Stimulated activated CD8-positive, alpha-beta memory T cell treated with anti-CD3 and anti-CD28 coated beads, Interleukin-12 subunit alpha, Interleukin-12 subunit beta, amount 100 ng/mL, for 4 hours (primary cell): ENCODE measurements around the gene RFLNA.

Experiments used
- DNase-seq: peaks from one replicate; pipeline ENCODE4 v3.0.0-alpha.2; 2020; ENCODE audit warnings: low read depth

RFLNA gene, protein sequence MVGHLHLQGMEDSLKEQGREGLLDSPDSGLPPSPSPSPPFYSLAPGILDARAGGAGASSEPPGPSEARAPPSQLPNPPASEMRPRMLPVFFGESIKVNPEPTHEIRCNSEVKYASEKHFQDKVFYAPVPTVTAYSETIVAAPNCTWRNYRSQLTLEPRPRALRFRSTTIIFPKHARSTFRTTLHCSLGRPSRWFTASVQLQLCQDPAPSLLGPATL

DNA sequence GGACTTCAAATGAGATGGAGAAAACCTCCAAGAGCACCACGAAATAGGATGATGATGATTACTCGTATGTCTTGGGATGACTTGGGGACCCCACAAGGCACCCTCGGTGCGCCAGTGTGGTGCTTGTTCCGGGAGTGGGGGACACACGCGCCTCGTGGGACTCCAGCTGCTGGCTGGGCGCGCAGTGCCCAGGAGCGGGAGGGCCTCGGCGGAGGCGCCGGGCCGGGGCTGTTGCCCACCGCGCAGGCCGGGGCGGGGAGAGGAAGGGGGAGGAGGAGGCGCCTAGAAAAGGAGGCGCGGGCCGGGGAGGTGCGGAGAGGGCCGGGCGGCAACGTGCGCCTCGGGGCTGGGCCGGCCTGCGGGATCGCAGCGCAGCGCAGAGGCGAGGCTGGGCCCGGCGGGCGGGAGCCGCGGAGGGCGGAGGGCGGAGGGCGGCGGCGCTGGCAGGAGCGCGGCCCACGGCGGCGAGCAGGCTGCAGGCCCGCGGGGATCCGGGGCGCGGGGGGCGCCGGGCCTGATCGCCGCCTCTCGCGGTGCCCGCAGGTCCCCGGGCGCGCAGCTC lies at the start of gene RFLNA:
TSS of gene RFLNA (plus strand) at position 314 of the 562 bp plus-strand sequence. CDS start 337 bp downstream, outside the sequence.
- no peak for DNase-seq

DNA sequence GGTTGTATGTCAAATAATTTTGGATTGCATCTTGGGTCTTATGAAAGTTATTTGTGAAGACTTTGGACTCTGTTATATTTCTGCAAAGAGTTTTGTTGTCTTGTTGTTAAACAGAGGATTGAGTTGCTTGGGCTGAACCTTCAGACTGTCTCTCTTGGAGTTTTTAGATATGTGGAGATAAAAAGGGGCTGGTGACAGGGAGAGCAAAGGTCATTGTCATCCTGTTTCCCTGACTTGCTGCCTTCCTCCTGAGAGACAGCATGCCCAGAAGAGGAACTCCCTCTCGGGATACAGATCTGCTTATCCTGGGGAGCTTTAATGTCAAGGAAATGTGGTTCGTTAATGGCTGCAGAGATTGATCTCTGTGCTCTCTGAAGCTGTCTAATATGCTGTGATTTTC lies 47.6 kb upstream of the RFLNA start:
- no peak for DNase-seq

DNA sequence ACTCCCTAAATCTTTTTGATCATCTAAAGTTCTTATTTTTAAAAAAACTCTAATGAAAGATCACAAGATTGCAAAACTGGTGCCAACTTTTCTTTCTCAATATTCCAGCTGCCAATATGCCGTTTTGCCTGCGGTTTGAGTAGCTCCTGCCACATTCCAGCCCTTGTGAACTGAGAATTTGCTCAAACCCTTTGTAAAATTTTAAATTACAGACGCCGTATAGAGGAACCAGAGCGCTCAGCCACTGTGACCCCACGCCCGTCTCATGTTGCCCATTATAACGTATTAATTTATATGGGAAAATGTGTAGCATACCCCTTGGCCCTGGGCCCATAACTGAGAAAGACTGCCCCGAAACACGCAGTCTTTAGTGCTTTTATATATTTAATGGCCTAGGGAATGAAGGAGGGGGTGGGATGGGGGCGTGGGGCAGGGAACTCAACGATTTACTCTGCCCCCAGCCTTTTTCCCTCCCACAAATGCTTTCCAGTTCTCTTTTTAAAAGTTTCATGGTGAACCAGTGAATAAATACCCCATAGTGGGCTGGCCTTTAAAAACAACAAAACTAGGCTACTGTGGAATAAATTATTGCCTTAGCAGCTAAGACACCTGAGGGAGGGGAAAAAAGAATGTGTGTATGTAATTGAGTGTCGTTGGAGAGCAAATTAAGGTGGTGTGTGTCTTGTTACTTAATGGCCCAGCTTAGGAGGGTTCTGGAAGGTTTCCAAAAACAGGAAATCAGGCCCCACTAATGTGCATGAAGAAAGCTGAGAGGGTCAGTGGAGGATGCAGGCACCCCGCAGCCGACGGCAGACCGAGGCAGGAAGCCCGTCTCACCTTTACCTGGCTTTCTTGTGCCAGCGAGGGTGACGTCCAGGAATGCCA lies 45.7 kb upstream of the RFLNA start:
- DNase-seq = no peak

DNA sequence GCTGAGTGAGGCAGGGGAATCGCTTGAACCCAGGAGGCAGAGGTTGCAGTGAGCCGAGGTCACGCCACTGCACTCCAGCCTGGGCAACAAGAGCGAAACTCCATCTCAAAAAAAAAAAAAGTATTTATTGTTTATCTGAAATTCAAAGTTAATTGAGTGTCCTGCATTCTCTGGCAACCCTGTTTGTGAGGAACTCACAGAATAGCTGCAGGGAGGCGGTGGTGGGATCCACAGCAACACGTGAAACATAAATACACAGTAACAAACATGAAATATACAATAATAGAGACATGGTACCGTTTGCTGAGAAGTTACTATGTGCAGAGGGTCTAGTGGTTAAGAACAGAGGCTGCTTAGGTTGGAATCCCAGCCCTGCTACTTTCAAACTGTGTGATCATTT lies 43.7 kb upstream of the RFLNA start:
- no peak for DNase-seq

DNA sequence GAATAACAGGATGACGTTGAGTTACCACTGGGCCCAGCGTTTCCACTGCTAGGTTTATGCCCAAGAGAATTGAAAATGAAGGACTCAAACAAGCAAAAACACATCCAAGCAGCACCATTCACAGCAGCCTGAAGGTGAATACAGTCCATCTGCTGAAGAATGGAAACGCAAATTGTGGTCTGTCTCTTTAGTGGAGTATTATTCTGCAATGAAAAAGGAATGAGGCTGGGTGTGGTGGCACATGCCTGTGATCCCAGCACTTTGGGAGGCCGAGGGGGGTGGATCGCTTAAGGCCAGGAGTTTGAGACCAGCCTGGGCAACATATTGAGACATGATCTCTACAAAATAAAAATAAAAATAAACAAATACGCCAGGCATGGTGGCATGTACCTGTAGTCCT lies 41.9 kb upstream of the RFLNA start:
- no peak for DNase-seq

DNA sequence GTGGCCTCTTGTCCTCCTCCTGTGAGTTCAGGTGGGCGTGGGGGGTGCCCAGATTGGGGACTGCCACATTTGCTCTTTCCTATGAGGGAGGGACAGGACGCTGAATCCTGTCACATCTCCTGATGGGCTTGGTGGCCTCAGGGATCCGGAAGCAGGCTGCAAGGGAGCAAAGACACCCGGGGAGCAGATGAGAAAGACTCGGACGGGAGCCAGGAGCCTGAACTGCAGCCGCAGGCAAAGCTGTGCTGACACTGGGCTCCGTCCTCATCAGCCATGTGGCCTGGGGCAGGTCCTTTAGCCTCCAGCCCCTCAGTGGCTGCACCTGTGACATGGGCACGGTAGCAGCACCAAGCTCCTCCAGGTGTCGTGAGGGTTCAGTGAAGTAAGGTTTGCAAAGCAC lies 40.8 kb upstream of the RFLNA start:
- DNase-seq = no peak

DNA sequence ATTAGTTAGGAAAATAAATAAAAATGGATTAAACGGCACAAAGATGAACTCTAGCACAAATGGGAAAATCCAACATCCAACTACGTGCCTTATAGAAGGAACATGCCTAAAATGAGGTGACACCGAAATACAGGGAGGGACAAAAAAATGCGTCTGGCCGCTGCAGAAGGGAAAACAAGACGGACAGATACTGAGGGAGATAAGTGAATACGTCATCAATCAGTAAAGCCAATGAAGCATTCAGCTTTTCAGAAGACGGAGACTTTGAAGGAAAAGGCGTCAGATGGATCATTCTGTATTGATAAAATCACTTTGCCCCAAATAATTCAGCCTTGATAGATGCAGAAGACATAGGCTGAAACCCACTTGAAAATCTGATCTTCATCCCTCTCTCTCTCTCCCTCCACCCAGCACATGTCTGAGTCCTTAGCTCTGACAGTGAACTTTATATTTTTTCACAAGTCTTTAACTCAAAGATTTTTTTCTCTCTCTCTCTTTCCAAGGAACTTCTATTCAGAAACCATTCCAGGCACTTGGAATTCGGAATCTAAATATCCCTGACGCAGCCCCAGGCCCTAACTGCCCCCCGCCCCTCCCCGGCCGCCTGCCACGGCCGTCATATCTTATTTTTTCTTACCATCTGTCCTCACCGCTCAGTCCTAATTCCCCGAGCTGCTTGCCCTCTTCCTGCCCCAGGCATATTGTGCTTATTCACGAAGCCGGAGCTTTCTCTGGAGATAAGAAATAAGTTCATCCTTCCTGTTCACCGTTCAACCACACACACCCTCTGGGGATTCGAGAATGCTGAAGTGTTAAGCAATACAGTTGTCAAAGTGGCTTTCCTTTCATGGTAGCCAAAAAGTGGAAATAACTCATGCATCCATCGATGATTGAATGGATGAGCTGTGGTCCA lies 35.5 kb upstream of the RFLNA start:
- no peak for DNase-seq

DNA sequence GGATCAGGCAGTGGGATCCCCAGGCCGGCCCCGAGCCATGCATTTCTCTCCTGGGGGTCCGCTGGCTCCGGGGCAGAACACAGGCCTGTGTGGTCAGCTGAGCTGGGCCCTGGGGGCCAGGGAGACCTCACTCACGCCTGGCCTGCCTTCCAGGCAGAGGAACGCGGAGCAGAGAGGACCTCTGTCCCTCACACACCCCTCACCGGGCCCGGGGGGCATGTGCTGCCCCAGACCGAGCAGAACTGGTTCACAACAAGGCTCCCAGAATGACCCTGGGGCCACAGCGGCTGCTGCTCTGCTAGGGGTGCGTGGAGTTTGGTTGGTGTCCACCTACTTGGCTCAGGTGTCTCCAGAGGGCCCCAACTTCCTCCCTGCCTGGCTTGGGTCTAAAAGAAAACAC lies 33.0 kb upstream of the RFLNA start:
- no peak for DNase-seq

DNA sequence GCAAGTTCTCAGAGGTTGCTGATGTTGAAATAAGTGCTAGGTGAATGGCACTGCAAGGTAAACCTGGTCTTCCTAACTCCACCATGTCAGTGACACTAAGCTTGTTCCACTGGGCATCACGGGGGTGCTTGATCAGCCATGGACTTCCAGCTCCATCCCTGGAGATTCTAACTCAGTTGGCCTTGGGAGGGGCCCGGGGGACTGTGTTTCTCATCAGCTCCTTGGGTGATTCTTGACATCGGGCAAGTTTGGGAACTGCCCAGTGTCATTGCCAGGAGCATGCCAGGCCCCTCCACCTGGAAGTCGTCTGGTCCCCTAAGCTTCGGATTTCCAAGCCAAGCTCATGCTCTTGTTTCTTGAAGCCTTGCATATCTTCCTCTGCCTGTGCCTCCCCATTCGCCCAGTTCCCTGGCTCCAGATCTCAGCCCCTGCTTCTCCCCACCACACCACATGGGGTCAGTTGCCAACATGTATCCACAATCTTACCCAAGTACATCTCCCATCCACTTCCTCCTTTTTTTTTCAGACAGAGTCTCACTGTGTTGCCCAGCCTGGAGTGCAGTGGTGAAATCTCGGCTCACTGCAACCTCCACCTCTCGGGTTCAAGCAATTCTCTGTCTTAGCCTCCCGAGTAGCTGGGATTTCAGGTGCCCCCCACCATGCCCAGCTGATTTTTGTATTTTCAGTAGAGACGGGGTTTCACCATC lies 30.7 kb upstream of the RFLNA start:
- no peak for DNase-seq

DNA sequence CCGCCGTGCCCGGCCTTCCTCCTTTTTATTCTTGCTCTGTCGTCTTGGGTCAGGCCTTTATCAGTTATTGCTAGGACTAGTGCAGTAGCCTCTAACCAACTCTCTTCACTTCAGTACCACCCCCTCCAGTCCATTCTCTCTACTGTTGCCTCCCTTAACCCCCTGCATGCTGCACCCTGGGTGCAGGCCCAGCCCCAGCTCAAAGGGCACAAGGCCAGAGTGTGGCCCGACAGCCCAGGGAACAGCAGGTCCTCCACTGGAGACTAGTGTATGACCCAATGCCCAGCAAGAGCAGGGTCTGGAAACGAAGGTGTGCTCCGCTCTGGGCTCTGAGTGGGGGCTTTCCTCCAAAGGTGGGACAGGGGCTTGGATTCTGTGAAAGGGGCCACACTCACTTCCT lies 30.0 kb upstream of the RFLNA start:
- no peak for DNase-seq

DNA sequence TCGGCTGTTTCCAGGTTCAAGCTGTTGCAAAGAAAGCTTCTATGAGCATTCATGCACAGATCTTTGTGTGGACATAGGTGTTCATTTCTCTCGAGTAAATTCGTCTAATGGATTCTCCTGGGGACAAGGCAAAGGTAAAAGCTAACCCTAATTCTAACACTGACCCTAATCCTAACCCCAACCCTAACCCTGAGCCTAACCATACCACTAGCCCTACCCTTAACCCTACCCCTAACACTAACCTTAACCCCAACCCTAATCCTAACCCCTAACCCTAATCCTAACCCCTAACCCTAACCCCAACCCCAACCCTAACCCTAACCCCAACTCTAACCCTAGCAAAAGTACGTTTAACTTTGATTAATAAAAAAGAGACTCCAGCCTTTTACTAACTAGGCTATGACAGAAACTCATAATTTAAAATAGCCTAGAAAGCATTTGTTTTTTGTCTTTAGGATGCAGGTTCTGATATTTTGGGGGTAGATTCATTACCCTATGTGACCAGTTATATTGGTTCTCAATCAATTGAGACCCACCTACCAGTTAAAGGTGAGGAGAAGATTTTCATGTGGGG lies 27.6 kb upstream of the RFLNA start:
- DNase-seq = no peak

DNA sequence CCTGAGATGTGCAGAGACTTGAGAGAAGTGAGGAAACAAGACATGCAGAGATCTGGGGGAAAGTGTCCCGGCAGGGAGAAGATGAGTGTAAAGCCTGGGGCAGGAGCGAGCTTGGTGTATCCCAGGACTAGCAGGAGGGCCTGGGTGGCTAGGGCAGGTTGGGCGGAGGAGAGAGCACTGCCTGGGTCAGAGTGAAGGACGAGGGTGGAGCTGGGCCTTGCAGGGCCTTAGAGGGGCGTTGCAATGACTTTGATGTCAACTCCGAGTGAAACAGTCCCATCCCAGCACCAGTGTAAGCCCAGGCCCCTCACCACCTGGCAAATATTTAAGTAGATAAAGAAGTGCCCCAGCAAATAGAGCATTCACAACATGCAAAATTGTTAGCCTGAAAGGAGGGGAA lies 24.2 kb upstream of the RFLNA start:
- DNase-seq = no peak

DNA sequence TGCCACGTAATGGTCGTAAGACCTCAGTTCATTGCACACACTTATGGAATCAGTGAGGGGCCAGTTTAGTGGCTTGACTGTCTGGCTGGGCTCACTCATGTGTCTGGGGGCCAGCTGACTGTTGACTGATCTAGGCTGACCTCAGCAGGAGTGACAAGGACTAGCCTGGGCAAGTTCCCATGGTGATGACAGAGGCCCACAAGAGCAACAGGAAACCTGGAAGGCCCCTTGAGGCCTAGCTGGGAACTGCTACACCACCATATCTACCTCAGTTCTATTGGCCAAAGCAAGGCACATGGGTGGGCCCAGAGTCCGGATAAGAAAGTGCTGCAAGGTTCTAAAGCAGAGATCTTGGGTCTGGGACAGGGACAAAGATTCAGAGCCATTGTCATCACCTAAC lies 21.3 kb upstream of the RFLNA start:
- no peak for DNase-seq

DNA sequence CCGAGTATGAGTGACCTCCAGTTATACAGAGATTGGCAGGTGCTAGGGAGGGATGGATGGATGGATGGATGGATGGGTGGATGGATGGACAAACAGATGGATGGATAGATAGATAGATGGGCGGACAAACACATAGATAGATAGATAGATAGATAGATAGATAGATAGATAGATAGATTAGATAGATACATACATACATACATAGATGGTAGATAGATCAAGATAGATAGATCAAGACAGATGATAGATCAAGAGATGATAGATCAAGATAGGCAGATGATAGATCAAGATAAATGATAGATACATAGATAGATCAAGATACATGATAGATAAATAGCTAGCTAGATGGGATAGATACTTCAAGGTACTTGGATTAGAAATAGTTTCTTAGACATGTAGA lies 18.6 kb upstream of the RFLNA start:
- no peak for DNase-seq

DNA sequence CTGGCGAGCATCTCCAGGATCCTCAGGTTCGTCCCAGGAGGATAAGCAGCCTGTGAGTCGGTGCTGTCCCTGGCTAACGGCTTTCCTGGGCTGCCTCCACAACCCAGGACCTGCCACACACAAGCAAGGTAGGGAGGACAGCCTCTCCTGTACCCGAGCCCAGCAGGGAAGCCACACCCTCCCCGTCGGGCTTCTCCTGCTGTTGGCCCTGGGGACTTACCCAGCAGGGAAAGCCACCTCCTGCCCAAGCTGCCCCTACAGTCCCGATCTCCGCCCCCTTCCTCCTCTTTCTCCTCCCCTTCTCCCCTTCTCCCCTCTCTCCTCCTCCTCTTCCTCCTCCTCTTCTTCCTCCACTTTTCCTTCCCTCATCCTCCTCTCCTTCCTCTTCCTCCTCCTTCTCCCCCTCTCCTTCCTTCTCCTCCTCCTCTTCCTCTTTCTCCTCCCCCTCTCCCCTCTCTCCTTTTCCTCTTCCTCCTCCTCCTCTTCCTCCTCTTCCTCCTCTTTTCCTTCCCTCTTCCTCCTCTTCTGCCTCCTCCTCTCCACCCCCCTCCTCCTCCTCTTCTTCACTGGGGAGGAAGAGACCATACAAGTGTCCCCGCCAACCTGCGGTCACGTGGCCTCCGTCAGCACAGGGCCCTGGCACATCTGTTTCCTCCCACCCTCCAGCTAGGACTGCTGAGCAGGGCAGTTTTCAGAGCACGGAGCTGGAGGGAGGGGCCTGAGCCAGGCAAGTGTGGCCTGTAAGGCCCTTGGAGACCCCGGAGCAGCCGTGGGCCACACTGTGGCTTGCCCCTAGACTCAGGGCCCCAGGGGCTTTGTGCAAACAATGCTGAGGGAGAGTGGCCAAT lies 17.3 kb upstream of the RFLNA start:
- DNase-seq = no peak

DNA sequence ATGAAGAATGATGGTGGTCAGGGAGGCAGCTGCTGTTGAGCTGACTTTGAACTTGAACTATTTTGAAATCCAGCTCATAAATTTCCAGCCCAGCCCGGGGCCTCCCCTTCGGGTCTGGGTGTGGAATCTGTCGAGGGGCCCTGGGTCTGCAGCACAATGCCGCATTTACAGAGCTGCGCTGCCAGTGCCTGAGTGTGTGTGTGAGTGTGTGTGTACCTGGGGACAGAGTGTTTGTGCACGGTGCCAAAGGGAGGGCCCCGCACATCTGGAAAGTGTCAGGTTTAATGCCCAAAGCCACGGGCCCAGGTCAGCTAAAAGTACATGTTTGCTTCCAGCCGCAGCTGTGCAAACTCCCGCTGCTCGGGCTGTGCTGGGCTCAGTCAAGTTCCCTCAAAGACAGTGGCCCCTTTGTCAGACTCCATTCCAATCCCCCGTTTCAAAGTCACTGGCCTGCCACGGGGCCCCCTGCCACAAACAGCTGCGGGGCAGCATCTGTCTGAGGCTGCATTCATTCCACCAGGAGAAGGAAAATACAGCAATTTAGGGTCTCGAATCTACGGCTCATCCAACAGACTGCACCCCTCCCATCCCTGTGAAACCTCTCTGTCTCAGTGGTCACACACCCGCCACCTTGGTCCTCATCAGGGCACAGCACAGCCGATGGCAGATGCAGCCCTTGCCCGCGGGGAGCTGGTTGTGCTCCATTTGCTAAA lies 16.3 kb upstream of the RFLNA start:
- DNase-seq = no peak

DNA sequence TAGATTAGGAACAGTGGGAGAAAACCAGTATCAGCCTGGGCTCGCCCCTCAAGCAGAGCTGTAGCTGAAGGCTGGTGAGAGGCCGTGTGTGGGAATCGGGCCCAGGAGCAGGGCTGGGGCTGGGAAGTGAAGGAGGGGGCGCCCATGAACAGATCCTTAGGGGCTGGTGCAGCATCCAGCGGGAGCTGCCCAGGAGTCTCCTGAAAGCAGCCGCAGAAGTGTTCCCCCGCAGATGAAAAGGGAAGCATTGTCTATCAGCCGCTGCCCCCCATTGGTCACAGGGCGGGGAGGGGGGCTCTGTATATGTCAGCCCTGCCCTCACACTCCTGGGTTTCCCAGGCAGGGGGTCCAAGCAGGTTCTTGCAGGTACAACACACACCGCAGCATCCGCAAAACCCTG lies 15.6 kb upstream of the RFLNA start:
- no peak for DNase-seq

DNA sequence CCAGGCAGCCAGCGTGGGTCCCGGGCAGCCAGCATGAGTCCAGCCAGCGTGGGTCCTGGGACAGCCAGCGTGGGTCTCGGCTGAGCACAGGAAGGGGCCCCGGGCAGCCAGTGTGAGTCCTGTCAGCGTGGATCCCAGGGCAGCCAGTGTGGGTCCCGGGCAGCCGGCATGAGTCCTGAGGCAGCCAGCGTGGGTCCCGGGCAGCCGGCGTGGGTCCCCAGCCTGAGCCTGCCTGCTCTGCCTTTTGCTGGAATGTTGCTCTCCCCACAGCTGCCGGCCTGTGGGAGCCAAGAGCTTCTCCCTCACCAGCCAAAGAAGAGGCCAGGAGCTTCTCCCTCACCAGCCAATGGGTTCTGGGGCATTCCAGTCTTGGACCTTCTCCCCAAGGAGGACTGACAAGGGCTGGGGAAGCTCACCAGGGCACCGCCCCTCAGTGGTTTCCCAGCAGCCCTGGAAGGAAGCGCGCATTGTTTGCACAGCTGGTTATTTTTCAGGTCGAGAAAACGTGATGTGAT lies 15.0 kb upstream of the RFLNA start:
- DNase-seq = no peak

DNA sequence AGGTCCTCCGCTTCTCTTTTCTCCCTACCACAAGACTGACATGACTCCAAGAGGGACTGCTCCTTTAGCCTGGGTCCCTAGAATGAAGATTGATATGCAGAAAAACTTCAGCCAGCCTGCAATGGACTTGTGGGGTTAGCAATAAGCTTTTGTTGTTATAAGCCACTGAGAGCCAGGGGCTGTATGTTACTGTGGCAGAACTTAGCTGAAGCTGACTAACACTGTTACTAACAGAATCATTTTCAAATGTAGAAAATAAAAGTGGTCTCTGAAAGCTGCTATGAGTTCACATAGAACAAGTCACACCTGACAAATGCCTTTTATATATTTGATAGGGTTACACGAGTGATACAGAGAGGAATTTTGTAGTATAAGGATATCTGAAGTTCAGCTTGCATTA lies 13.6 kb upstream of the RFLNA start:
- DNase-seq = no peak

DNA sequence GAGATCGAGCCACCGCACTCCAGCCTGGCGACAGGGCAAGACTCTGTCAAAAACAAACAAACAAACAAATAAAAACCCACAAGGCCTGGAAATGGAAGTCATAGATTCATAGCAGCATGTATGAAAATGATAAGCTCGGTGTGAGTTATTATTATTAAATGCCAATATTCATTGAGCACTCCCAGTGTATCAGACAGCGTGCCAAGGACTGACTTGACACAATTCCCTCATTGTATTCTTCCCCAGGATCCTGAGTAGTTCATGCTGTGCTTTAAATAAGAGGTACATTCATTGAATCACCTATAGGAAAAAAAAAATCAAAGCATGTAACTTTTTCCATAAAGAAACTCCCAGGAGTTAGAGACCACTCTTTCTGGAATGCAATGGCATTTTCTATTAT lies 12.6 kb upstream of the RFLNA start:
- DNase-seq = no peak
